ENCODE data around the gene MMP25.
"Not testable (repeated sequence)": the region's sequence is repeated elsewhere in the genome, so short reads cannot be mapped to it uniquely, and the experiment has no call there.

The MMP25 gene

GRCh38 chr16:3038896-3039295 is 7.5 kb upstream of the MMP25 start:
- Histone ChIP-seq H3K9me3 (ENCODE audit: control insufficient read depth, low read length) (no peaks in the 10 kb centered on the region), H3K36me3 (ENCODE audit: control insufficient read depth, insufficient read depth, low read length) (no peaks in the 10 kb centered on the region), H3K27me3 (ENCODE audit: control insufficient read depth, insufficient read depth, low read length) (peaks cover 56% of the 10 kb centered on the region), H3K9ac (ENCODE audit: low read length) (no peak overlapping the region), H3K4me1 (ENCODE audit: control insufficient read depth, insufficient read depth, low read length) (peaks cover 20% of the 10 kb centered on the region), H3K4me3 (ENCODE audit: low read length) (no peak overlapping the region)

GRCh38 chr16:3042376-3042775 is 4.0 kb upstream of the MMP25 start:
- H3K36me3 ChIP-seq (ENCODE audit: control insufficient read depth, insufficient read depth, low read length), result no peaks in the 10 kb centered on the region
- no peak overlapping the region for H3K4me3 ChIP-seq (ENCODE audit: low read length)
- H3K4me1 ChIP-seq (ENCODE audit: control insufficient read depth, insufficient read depth, low read length), result peaks cover 19% of the 10 kb centered on the region
- peaks cover 70% of the 10 kb centered on the region for H3K27me3 ChIP-seq (ENCODE audit: control insufficient read depth, insufficient read depth, low read length)
- H3K9me3 ChIP-seq (ENCODE audit: control insufficient read depth, low read length), result no peaks in the 10 kb centered on the region
- H3K9ac ChIP-seq (ENCODE audit: low read length), result no peak overlapping the region

GRCh38 chr16:3044708-3045107 is 1.7 kb upstream of the MMP25 start:
- Histone ChIP-seq H3K4me3 (ENCODE audit: low read length) (no peak overlapping the region), H3K27me3 (ENCODE audit: control insufficient read depth, insufficient read depth, low read length) (peaks cover 71% of the 10 kb centered on the region), H3K9me3 (ENCODE audit: control insufficient read depth, low read length) (no peaks in the 10 kb centered on the region)

GRCh38 chr16:3046641-3047386 is 453 bp downstream of the MMP25 start:
- H3K36me3 ChIP-seq (ENCODE audit: control insufficient read depth, insufficient read depth, low read length), result no peaks in the 10 kb centered on the region
- peaks cover 13% of the 10 kb centered on the region for H3K4me1 ChIP-seq (ENCODE audit: control insufficient read depth, insufficient read depth, low read length)
- H3K27me3 ChIP-seq (ENCODE audit: control insufficient read depth, insufficient read depth, low read length), result peaks cover 76% of the 10 kb centered on the region
- no peaks in the 10 kb centered on the region for H3K9me3 ChIP-seq (ENCODE audit: control insufficient read depth, low read length)
- H3K4me3 ChIP-seq (ENCODE audit: low read length), result no peak overlapping the region
- no peak overlapping the region for H3K9ac ChIP-seq (ENCODE audit: low read length)

More at GRCh38 chr16:3044708-3045107, 1.7 kb upstream of the MMP25 start:
- H3K36me3 ChIP-seq (ENCODE audit: control insufficient read depth, insufficient read depth, low read length), result no peaks in the 10 kb centered on the region
- no peak overlapping the region for H3K9ac ChIP-seq (ENCODE audit: low read length)
- H3K4me1 ChIP-seq (ENCODE audit: control insufficient read depth, insufficient read depth, low read length), result peaks cover 13% of the 10 kb centered on the region

GRCh38 chr16:3047387-3047720 is 993 bp downstream of the MMP25 start:
- Histone ChIP-seq H3K4me3 (ENCODE audit: low read length) (no peak overlapping the region), H3K36me3 (ENCODE audit: control insufficient read depth, insufficient read depth, low read length) (no peaks in the 10 kb centered on the region), H3K9ac (ENCODE audit: low read length) (no peak overlapping the region), H3K4me1 (ENCODE audit: control insufficient read depth, insufficient read depth, low read length) (peaks cover 13% of the 10 kb centered on the region), H3K9me3 (ENCODE audit: control insufficient read depth, low read length) (no peaks in the 10 kb centered on the region), H3K27me3 (ENCODE audit: control insufficient read depth, insufficient read depth, low read length) (peaks cover 76% of the 10 kb centered on the region)

- no peak overlapping the region for H3K4me3 ChIP-seq (ENCODE audit: low read length)
- no peak overlapping the region for H3K9ac ChIP-seq (ENCODE audit: low read length)
These were observed 3.6 kb downstream of the MMP25 start for GRCh38 chr16:3049921-3050481.

GRCh38 chr16:3050487-3050886 is 4.1 kb downstream of the MMP25 start:
- no peak overlapping the region for H3K4me3 ChIP-seq (ENCODE audit: low read length)

More at GRCh38 chr16:3049921-3050481, 3.6 kb downstream of the MMP25 start:
- Histone ChIP-seq H3K4me1 (ENCODE audit: control insufficient read depth, insufficient read depth, low read length) (peaks cover 13% of the 10 kb centered on the region), H3K36me3 (ENCODE audit: control insufficient read depth, insufficient read depth, low read length) (no peaks in the 10 kb centered on the region), H3K9me3 (ENCODE audit: control insufficient read depth, low read length) (no peaks in the 10 kb centered on the region), H3K27me3 (ENCODE audit: control insufficient read depth, insufficient read depth, low read length) (peaks cover 56% of the 10 kb centered on the region)

GRCh38 chr16:3051009-3051408 is 4.6 kb downstream of the MMP25 start:
- H3K9ac ChIP-seq (ENCODE audit: low read length), result no peak overlapping the region
- peaks cover 46% of the 10 kb centered on the region for H3K27me3 ChIP-seq (ENCODE audit: control insufficient read depth, insufficient read depth, low read length)
- no peaks in the 10 kb centered on the region for H3K9me3 ChIP-seq (ENCODE audit: control insufficient read depth, low read length)
- H3K4me3 ChIP-seq (ENCODE audit: low read length), result no peak overlapping the region
- peaks cover 10% of the 10 kb centered on the region for H3K4me1 ChIP-seq (ENCODE audit: control insufficient read depth, insufficient read depth, low read length)
- no peaks in the 10 kb centered on the region for H3K36me3 ChIP-seq (ENCODE audit: control insufficient read depth, insufficient read depth, low read length)

More at GRCh38 chr16:3050487-3050886, 4.1 kb downstream of the MMP25 start:
- peaks cover 51% of the 10 kb centered on the region for H3K27me3 ChIP-seq (ENCODE audit: control insufficient read depth, insufficient read depth, low read length)
- H3K9me3 ChIP-seq (ENCODE audit: control insufficient read depth, low read length), result no peaks in the 10 kb centered on the region
- peaks cover 13% of the 10 kb centered on the region for H3K4me1 ChIP-seq (ENCODE audit: control insufficient read depth, insufficient read depth, low read length)
- H3K36me3 ChIP-seq (ENCODE audit: control insufficient read depth, insufficient read depth, low read length), result no peaks in the 10 kb centered on the region
- no peak overlapping the region for H3K9ac ChIP-seq (ENCODE audit: low read length)

- Histone ChIP-seq H3K27me3 (ENCODE audit: control insufficient read depth, insufficient read depth, low read length) (peaks cover 42% of the 10 kb centered on the region), H3K36me3 (ENCODE audit: control insufficient read depth, insufficient read depth, low read length) (no peaks in the 10 kb centered on the region), H3K9ac (ENCODE audit: low read length) (no peak overlapping the region), H3K9me3 (ENCODE audit: control insufficient read depth, low read length) (no peaks in the 10 kb centered on the region), H3K4me1 (ENCODE audit: control insufficient read depth, insufficient read depth, low read length) (peaks cover 6% of the 10 kb centered on the region), H3K4me3 (ENCODE audit: low read length) (no peak overlapping the region)
These were observed 5.1 kb downstream of the MMP25 start for GRCh38 chr16:3051494-3051893.

GRCh38 chr16:3052571-3053329 is 6.4 kb downstream of the MMP25 start:
- not testable (repeated sequence) for H3K9ac ChIP-seq (ENCODE audit: low read length); H3K36me3 ChIP-seq (ENCODE audit: control insufficient read depth, insufficient read depth, low read length); H3K9me3 ChIP-seq (ENCODE audit: control insufficient read depth, low read length); H3K4me1 ChIP-seq (ENCODE audit: control insufficient read depth, insufficient read depth, low read length); H3K4me3 ChIP-seq (ENCODE audit: low read length)
- peaks cover 29% of the 10 kb centered on the region for H3K27me3 ChIP-seq (ENCODE audit: control insufficient read depth, insufficient read depth, low read length)

- not testable (repeated sequence) for H3K4me1 ChIP-seq (ENCODE audit: control insufficient read depth, insufficient read depth, low read length); H3K4me3 ChIP-seq (ENCODE audit: low read length); H3K36me3 ChIP-seq (ENCODE audit: control insufficient read depth, insufficient read depth, low read length); H3K9ac ChIP-seq (ENCODE audit: low read length); H3K9me3 ChIP-seq (ENCODE audit: control insufficient read depth, low read length)
- peaks cover 24% of the 10 kb centered on the region for H3K27me3 ChIP-seq (ENCODE audit: control insufficient read depth, insufficient read depth, low read length)
These were observed 7.0 kb downstream of the MMP25 start for GRCh38 chr16:3053330-3053710.

Data from mucosa of stomach (tissue), 1 donor.